ENCODE results near the gene RING1. TPM values are rescaled to one million over a fixed set of nuclear protein-coding genes. Genes with fewer than 3 reads are reported as not detected.
"Not testable (repeated sequence)": the region's sequence is repeated elsewhere in the genome, so short reads cannot be mapped to it uniquely, and the experiment has no call there.

RING1 gene
- polyA plus RNA-seq, 4 donors, result 52.8 to 70.6 (median 56.2) TPM

DNA sequence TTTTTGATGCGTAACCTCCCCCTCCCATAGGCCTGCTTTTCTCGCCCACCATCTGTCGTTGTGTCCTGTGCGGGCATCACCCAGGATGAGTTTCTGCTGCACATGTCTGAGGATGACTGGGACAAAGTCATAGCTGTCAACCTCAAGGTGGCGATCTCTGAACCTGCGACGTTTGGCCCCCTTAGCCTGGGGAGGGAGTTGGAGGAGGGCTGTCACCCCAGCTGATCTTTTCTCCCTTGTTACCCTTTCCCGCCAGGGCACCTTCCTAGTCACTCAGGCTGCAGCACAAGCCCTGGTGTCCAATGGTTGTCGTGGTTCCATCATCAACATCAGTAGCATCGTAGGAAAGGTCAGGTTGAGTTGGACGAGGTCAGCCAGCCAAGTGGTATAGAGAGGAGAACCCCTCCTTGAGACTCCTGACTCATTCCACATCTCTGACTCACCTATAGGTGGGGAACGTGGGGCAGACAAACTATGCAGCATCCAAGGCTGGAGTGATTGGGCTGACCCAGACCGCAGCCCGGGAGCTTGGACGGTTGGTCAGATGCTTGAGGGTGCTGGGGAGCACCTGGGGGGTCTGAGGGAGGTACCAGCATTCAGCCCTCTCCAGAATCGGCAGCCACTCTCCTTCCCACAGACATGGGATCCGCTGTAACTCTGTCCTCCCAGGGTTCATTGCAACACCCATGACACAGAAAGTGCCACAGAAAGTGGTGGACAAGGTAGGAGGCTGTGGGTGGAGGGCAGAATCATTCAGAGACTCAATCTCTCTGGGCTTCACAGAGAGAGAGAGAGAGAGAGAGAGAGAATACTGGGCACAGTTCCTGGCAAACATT, 2.9 kb upstream of the RING1 start:
- no peak for DNase-seq (ENCODE audit: low read depth in 4 of 4, low spot score in 3 of 4)

DNA sequence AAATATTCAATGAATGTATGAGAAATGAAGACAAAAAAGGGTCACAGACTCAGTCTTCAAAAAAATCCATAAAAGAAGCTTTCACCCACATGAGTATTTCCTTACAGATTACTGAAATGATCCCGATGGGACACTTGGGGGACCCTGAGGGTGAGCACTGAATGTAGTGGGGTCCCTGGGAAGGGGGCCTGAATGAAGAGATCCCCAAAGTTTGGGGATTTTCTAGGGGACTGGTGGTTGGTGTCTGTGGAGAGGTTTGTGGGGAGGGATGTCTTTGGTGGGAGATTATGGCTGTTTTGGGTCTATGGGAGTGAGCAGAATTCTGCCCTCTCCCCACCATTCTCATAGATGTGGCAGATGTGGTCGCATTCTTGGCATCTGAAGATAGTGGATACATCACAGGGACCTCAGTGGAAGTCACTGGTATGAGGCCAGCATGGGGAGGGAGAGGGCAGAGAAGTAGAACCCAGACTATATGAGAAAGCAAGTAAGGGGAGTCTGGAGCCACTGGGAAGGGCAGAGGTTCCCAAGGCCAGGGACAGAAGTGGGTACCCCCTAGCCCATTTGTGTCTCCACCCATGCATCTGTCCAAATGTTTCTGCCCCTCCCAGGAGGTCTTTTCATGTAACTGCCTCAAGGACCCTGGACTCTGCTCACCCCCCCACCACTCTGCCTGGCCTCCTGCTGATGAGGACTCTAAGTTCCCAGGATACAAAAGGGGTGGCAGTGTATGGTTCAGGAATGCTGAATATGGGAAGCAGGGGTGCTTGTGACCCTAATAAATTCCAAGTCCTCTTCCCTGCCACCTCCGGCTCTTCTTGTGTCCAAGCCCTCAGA, 2.1 kb upstream of the RING1 start:
- no peak for DNase-seq (ENCODE audit: low read depth in 4 of 4, low spot score in 3 of 4)

DNA sequence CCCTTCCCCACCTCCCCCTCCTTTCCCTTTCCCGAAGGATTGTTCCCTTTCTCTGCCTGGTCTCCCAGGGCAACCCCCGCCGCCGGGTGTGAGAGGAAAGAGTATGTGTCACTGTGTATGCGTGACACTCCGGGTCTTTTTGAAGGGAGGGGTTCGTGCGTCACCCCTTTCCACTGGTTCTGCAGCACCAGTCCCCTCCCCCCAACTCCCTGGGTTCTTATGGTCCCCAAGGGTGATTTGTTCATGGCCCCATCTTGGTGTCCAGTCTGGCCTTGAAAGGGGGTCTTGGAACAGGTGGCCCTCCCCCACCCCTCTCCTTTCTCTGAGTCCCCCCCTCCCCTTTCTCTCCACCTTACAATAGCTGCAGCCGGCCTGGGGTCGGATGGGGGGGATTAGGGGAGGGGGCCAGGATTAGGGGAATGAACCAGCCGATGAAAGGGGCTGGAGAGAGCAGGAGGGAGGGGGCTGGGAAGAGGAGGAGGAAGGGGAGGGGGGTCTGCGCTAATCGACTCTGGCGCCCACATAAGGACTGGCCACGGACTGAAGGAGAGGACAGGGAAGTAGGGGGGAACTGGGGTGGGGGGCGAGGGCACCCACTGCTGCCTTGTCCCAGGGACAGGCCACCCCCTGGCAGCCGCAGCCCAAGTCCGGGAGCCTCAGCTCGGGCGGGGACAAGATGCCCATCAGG, 1.3 kb upstream of the RING1 start:
- no peak for DNase-seq (ENCODE audit: low read depth in 4 of 4, low spot score in 3 of 4)

DNA sequence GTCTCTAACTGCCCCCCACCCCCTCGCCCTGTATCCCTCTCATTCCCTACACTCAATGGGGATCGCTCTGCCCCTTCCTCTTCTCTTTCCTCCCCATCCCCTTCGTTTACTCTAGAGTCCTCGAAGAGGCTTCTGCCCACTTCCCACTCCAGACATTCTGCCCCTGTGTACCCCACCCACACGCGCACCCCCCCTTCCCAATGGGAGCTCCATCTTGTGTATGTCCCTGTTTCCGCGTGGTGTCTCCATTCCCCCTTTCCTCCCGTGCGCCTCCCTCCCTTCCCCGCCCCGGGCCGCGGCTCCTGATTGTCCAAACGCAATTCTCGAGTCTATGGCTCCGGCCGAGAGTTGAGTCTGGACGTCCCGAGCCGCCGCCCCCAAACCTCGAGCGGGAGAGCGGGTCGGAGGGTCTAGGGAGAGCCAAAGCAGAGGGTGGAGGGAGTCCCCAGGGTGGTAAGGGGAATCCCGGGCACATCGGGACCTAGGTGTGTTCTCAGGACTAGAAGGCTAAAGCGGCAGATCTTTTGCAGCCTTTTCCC, 679 bp upstream of the RING1 start:
- DNase-seq (ENCODE audit: low read depth in 4 of 4, low spot score in 3 of 4), result no peak

DNA sequence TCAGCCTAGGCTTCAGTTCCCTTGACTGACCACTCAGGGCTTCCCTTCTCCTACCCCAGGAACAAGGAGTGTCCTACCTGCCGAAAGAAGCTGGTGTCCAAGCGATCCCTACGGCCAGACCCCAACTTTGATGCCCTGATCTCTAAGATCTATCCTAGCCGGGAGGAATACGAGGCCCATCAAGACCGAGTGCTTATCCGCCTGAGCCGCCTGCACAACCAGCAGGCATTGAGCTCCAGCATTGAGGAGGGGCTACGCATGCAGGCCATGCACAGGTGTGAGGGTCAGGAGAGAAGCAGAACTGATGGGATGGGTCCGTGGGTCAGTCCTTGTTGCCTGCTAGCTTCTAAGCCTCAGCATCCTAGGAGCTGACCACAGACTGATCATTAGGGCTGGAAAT, 1.6 kb downstream of the RING1 start:
- no peak for DNase-seq (ENCODE audit: low read depth in 4 of 4, low spot score in 3 of 4)

DNA sequence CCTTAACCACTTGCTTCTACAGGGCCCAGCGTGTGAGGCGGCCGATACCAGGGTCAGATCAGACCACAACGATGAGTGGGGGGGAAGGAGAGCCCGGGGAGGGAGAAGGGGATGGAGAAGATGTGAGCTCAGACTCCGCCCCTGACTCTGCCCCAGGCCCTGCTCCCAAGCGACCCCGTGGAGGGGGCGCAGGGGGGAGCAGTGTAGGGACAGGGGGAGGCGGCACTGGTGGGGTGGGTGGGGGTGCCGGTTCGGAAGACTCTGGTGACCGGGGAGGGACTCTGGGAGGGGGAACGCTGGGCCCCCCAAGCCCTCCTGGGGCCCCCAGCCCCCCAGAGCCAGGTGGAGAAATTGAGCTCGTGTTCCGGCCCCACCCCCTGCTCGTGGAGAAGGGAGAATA, 2.8 kb downstream of the RING1 start:
- no peak for DNase-seq (ENCODE audit: low read depth in 4 of 4, low spot score in 3 of 4)

DNA sequence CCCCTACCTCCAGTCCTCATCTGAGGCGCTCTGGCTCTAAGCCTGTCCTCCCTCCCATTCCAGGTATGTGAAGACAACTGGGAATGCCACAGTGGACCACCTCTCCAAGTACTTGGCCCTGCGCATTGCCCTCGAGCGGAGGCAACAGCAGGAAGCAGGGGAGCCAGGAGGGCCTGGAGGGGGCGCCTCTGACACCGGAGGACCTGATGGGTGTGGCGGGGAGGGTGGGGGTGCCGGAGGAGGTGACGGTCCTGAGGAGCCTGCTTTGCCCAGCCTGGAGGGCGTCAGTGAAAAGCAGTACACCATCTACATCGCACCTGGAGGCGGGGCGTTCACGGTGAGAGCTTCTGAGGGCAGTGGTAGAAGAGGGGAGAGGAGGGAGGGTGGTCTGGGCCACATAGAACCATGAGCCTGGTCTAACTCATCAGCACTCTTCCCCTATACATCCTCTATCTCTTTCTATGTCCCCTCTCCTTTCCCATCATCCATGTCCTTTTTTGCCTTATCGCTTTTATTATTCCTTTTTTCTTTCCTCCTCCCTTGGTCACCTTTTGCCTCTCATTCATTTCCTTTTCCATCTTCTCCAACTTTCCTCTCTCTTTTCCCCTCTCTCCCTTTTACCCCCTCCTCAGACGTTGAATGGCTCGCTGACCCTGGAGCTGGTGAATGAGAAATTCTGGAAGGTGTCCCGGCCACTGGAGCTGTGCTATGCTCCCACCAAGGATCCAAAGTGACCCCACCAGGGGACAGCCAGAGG, 3.5 kb downstream of the RING1 start:
- no peak for DNase-seq (ENCODE audit: low read depth in 4 of 4, low spot score in 3 of 4)

DNA sequence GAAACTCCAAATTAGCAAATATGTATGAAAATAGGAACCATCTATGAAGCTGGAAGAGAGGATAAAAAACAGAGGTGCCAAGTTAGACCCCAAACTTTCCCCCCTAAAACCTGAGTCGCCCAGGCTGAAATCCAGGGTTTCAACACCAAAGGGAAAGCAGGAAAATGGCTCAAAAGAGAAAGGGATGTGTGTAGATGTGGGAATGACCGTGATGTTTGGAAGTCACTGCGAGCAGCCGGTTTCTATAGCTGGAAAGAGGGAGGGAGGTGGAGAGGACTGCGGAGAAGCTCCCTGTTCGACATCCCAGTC, 4.5 kb downstream of the RING1 start:
- no peak for DNase-seq (ENCODE audit: low read depth in 4 of 4, low spot score in 3 of 4)

DNA sequence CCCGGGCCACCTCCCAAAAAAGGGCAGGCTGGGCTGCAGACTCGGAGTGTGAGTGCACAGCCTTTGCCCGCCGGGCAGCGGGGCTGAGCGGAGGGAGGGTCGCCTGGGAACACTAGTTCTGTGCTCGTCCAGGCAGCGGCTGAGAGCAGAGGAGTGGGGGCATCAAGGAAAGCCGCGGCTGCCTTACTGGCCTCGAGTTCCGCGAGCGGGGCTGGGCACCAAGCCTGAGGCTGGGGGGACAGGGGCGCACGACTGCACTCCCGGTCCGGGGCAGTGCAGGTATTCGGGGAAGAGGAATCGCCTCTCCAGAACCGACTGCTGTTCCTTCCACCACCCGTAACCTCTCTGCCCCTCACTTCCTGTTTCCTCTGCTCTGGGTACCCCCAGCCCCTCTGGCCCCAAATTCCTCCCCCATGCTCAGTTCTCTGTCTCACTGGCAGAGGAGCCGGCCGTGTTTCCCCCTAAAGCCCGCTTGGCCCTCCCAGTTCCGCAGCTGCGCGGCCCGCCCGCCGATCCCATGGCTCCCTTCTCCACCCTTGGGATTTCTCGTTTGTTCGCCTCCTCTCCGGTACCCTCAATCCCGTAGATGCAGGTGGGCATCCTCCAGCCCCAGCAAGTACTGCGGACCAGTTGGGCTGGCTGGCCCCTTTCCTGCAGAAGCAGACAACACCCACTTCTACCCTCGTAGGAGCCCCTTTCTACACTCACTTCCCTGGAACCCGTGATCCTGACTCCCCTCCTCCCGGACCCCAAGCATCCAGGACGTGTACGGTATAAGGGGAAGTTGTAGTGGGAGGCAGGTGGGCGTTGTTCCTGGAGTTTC, 5.1 kb downstream of the RING1 start:
- no peak for DNase-seq (ENCODE audit: low read depth in 4 of 4, low spot score in 3 of 4)

DNA sequence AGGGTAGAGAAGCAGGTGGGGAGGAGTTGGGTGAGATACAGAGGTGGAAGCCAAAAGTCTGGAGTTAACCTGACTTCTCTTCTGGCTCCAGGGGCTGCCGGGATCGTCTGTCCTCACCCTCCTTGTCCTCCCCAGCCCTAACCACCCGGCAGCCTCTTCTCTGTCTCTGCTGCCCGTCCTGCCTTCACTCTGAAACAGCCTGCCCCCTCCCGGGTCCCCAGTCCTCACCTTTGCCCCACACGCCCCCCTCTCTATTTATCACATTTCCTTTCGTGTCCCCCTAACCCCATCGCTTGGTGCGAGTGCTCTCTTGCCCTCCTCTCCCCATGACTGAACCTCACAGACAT, 5.7 kb downstream of the RING1 start:
- no peak for DNase-seq (ENCODE audit: low read depth in 4 of 4, low spot score in 3 of 4)

DNA sequence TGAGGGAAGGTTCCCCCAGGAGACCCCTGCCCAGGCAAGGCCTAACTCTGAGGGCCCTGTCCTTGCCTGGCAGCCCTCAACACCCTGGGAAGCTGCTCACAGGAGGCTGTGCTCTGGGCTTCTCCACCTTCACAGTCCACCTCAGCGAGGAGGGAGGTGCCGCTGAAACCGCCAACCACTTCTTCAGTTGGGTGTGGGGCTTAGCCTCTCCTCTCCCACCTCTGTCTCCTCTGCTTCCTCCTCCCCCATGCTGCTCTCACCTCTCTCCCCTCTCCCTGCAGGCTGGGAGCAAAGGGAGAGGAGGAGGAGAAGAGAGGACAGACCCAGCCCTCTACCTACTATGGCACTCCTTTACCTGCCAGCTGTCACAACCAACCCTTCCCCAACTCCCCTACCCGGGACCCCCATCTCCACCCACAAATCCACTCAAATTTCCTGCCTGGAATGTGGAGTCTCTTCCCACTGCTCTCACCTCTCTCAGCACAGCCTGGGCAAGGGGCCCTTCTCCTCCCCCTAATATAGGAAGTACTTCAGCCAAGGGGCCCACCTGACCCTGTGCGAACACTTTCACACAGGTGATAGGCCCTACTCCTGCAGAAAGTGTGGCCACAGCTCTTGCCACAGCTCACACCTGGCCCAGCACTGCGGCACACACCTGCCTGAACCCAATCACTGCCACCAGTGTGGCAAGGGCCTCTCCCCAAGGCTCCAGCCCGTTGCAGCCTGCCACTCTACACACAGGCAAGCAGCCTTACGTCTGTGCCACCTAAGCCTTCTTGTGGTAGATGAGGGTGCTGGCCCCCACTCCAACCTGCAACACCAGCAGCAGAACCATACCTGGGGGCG, 7.2 kb downstream of the RING1 start:
- no peak for DNase-seq (ENCODE audit: low read depth in 4 of 4, low spot score in 3 of 4)

DNA sequence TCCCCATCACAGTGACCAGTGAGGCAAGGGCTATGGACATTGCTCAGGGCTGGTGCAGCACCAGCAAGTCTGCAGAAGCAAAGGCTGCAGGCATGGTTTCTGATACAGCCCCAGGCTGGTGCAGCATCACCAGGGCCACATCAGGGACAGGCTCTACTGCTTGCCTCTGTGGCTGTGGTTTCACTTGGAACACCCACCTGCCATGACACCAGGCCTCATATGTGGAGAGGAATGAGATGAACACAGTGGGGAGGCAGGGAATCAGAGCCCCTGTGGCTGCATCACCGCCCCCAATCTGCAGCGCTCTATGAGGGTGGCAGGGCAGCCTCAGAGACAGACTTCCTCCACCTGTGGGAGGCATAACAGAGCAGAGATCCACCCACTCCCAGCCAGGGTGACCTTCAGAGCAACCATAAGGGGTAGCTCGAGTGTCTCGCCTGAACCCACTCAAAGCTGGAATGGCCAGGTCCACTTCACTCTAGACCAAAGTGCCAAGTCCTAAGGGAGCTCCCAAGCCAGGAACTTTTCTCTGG, 7.9 kb downstream of the RING1 start:
- no peak for DNase-seq (ENCODE audit: low read depth in 4 of 4, low spot score in 3 of 4)

DNA sequence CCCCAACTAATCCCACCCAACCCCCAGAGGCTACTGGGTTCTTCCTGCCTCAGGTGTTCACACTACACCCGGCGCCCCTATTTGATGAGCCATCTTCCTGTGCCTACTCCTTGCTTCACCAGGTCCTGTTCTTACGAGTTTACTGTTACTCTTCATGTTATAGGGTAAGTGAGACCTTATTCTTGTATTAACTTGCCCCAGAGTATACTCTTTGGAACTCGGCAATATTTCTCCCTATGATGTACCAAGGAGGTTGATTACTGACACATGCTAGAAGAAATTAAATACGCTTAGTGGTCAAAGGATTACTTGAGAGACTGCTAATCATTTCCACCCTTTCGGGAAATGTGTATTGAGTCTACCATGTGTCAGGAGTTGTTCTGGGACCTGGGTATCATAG, 8.9 kb downstream of the RING1 start:
- no peak for DNase-seq (ENCODE audit: low read depth in 4 of 4, low spot score in 3 of 4)

DNA sequence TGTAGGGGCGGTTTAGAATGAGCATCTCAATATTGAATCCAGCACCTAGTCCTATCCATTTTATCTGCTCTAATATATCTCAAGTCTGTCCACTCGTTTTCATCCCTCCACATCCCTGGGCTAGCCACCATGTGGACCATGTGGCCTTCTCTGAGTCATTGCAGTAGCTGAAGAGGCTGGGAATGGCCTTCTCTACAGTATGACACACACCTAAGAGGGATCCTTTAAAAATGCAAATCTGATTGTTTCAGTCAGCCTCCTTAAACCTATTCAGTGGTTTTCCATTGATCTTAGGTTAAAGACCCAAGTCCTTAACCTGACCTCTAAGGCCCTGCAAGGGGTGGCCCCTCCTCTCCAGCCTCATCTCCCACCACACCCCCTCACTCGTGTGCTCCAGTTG, 9.4 kb downstream of the RING1 start:
- no peak for DNase-seq (ENCODE audit: low read depth in 4 of 4, low spot score in 3 of 4)

DNA sequence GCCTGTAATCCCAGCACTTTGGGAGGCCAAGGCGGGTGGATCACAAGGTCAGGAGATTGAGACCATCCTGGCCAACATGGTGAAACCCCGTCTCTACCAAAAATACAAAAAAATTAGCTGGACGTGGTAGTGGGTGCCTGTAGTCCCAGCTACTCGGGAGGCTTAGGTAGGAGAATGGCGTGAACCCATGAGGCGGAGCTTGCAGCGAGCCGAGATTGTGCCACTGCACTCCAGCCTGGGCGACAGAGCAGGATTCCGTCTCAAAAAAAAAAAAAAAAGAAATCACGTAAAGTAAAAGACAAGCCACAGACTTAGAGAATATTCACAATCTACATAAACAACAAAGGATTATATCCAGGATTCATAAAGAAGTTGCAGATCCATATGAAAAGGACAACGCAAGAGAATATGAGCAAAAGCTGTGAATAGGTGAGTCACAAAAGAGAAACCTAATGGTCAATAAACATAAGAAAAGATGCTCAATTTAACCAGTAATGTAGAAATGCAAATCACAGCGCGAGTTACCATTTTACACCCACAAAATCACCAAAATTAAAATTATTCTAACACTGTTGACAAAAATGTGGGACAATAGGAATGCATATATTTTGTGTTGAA, 18.3 kb downstream of the RING1 start:
- DNase-seq (ENCODE audit: low read depth in 4 of 4, low spot score in 3 of 4), result not testable (repeated sequence)

DNA sequence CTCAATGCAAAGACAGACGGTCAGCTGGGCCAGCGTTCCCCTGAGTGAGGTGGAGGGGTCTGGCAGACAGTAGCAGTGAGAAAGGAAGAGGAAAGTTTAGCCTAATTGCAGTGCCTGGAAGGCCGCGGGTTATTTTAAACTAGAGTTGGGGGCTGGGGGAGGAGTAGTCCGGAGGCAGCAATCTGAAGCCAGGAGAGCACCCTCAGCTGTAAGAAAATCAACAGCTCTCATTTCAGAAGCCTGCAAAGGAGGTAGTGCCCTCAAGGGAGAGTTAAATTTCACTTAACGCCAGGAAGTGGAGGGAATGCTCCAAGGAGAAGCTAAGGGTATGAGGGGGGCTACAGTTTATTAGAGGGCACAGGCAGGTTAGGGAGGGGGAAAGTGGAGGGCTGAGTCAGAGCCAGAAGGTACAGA, 26.9 kb downstream of the RING1 start:
- DNase-seq (ENCODE audit: low read depth in 4 of 4, low spot score in 3 of 4), result peak in 1 of 4 donors; percentile 25

DNA sequence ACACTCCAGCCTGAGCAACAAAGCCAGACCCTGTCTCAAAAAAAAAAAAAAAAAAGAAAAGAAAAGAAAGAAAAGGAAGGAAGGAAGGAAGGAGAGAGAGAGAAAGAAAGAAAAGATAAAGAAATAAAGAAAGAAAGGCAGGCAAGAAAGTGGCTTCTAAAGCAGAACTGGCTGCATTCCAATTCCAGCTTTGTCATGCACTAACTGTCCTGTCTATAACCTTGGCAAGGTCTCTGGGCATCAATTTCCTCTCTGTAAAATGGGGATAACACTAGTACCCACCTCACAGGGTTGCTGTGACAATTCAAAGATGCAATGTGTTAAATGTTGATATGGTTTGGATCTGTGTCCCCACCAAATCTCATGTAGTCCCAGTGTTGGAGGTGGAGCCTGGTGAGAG, 28.0 kb downstream of the RING1 start:
- DNase-seq (ENCODE audit: low read depth in 4 of 4, low spot score in 3 of 4), result no peak

DNA sequence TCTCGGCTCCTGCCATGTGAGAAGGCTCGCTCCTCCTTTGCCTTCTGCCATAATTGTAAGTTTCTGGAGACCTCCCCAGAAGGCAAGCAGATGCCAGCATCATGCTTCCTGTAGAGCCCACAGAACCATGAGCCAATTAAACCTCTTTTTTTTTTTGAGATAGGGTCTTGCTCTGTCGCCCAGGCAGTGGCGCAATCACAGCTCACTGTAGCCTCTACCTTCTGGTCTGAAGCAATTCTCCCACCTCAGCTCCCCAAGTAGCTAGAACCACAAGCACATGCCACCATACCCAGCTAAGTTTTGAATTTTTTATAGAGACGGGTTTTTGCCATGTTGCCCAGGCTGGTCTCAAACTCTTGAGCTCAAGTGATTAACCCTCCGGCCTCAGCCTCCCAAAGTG, 28.6 kb downstream of the RING1 start:
- DNase-seq (ENCODE audit: low read depth in 4 of 4, low spot score in 3 of 4), result no peak

Data from left renal pelvis (tissue), 4 donors.